Spleen (tissue), 7 donors: ENCODE measurements around the gene SALL4.

Experiments used
- CTCF ChIP-seq, 11 experiments: fragments of 200-600 bp in 7 of 11; fragments of 450-650 bp in 4 of 11; sonication (generic) in 4 of 11; IDR thresholded peaks in 8 of 11; conservative IDR thresholded peaks in 3 of 11; 1 replicate in 7 of 11; 2 replicates in 4 of 11; pipeline versions ENCODE4 v1.4.0 to v1.8.0; 2016 to 2021; ENCODE audit warnings: antibody characterized with exemption in 11 of 11, inconsistent platforms in 4 of 11, mild to moderate bottlenecking in 1 of 11
- POLR2A ChIP-seq, 3 donors: fragments of 450-650 bp; IDR thresholded peaks; one replicate each; pipeline ENCODE4 v1.5.1; 2017; ENCODE audit warnings: antibody characterized with exemption in 3 of 3, mild to moderate bottlenecking in 1 of 3
- POLR2AphosphoS5 ChIP-seq, 3 donors: sonication (generic); formaldehyde crosslinking; IDR thresholded peaks; one replicate each; pipeline ENCODE4 v1.5.1; 2017; ENCODE audit warnings: antibody characterized with exemption in 3 of 3
- donor health status: DM: no; HTN: no; CAD: no; lungs with moderate emphysema.
- donor health status: DM: no; HTN: no; CAD: no.
- donor health status: DM: no; HTN: no; CAD: no.

DNA sequence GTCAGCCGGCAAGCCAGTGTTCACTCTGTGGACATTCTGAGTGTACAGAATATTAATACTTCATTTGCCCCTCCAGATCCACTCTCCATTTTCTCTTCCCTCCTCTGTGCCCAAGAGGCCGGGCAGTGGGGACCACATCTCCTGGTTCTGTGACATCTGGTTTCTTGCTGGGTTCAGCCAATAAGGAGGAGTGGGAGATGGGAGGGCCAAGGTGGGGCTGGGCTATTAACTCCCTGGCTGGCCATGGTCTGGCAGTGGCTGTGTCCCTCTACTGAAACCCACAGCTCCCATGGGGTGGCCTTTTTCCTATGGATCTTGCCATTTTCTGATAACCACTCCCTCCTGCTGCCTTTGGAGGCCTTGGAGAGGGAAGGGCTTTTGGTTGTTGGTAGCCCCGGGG lies 30.0 kb upstream of the SALL4 start:
- TF ChIP-seq POLR2AphosphoS5 (IDR thresholded peaks at IDR 0.05) (no peak), CTCF (IDR thresholded peaks at IDR 0.05 in 8 of 11, conservative IDR thresholded peaks at IDR 0.05 in 3 of 11) (no peak), POLR2A (IDR thresholded peaks at IDR 0.05) (no peak)
